NCI-H526 (cell line): ENCODE data around the gene MPL.

Source experiments
- DNase-seq, 2 experiments: peaks; one replicate each; lab custom pipeline; 2025; lab: John Stamatoyannopoulos, UW

MPL gene

GRCh38 chr1:43325381-43325780, 12.2 kb upstream of the MPL start:
- no peak for DNase-seq

GRCh38 chr1:43327549-43328292, 9.9 kb upstream of the MPL start:
- DNase-seq: no peak

- DNase-seq: no peak
Observed at GRCh38 chr1:43329995-43330751, 7.4 kb upstream of the MPL start.

GRCh38 chr1:43331688-43332087, 5.9 kb upstream of the MPL start:
- DNase-seq: no peak

GRCh38 chr1:43334453-43335205, 3.0 kb upstream of the MPL start:
- no peak for DNase-seq

DNA sequence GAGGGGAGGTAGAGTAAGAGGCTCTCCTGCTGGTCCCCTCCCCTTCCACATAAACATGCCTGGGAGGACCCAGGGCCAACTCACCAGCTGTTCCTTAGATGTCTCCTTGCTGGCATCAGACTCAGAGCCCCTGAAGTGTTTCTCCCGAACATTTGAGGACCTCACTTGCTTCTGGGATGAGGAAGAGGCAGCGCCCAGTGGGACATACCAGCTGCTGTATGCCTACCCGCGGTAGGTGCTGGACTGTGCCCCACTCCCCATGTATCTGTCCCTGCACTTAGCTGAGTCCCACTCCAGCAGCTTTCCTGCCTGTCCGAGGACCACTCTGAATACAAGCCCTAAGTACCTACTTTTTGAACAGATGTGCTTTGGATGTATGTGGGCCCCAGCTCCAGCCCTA, 383 bp downstream of the MPL start:
- no peak for DNase-seq

DNA sequence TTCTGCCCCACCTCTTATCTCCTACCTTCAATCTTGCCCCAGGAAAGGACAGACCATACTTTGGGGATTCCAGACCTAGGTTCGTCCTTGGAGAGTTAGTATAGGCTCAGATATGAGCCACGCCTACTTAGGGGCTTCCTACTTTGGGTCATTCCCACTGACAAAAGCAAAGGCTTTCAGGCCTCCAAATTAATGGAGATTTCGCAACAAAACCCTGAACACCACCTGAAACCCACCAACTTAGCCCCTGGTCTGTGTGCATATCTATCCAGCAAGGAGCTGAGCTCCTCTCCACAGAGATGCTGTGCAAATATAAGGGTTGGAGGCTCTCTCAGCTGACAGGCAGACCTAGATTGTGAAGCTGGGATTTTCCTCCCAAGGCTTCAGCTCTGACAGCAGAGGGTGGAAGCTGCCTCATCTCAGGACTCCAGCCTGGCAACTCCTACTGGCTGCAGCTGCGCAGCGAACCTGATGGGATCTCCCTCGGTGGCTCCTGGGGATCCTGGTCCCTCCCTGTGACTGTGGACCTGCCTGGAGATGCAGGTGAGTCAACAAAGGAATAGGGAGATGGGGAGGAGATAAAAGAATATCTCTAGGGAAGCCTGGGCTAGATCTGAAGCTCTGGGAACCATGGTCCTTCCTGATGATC, 2.1 kb downstream of the MPL start:
- peak; percentile 47 to 73 for DNase-seq

GRCh38 chr1:43340559-43340958, 2.9 kb downstream of the MPL start:
- peak; percentile 98 for DNase-seq

DNA sequence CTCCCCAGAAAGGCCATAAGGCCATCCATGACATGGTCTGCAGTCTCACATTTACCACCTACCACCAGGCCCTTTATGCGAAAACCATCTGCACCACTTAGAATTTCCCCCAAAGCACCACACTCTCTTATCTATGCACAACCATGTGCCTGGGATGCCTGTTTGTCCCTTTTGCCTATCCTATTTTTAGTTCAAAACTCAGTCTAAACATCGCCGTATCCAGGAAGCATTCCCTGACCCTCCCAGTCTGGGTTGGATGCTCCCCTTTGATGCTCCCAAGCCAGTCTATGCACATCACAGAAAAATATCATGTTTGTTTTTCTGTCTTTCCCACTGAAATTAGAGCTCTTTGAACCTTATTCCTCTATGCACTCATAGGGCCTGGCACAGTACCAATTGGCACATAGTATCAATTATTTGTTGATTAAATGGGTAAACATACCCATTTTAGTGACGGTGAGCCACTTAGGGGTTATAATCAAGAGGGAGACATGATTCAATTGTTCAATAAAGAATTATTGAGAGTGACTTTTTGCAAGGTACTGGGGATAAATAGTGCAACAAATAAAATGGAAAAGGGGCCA, 6.7 kb downstream of the MPL start:
- DNase-seq: no peak

DNA sequence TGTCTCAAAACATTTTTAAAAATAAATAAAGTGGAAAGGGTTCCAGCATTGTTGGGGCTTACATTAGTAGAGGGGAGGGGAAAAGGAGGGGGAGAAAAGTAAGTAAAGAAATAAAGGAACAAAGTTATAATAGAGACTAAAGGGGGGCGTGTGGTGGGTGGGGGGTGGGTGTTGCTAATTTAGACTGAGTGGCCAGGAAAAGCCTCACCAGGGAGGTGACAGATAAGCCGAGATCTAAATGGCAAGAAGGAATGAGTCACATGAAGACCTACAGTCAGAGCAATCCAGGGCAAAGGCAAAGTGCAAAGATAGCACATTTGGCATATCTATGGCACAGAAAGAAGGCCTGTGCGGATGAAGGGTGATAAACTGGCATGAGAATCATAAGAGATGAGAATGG, 7.5 kb downstream of the MPL start:
- DNase-seq: no peak

DNA sequence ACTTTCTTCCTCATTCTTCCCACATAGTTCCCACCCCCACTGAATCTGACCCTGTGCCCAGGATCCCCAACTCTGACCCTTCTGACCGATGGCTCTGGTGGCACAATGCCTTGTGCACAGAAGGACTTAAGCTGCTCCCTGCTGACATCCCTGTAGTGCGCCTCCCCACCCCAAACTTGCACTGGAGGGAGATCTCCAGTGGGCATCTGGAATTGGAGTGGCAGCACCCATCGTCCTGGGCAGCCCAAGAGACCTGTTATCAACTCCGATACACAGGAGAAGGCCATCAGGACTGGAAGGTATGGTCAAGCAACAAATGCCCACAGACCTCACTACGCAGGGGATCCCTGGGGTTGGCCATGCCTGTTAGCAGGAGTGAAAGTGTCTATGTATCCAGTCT, 9.0 kb downstream of the MPL start:
- no peak for DNase-seq

GRCh38 chr1:43348343-43348808, 10.8 kb downstream of the MPL start:
- peak in 1 of 2 experiments; percentile 82 for DNase-seq

- DNase-seq: peak; percentile 91 to 99
Observed at GRCh38 chr1:43348809-43349593, 11.4 kb downstream of the MPL start.

- no peak for DNase-seq
Observed at GRCh38 chr1:43349594-43350306, 12.1 kb downstream of the MPL start.

DNA sequence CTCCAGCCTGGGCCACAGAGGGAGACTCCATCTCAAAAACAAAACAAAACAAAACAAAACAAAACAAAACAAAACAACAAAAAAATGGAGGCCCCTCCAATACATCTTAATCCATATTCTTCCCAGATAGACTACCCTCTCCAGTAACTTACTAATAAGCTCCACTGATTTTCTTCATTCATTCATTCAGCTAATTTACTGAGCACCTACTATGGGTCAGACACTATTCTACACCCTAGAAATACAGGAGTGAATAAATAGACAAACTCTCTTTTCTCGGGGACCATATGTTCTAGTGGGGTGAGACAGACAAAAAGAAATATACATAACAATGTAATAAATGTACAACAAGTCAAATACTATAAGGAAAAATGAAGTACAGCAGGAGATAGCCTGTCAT, 13.4 kb downstream of the MPL start:
- no peak for DNase-seq

GRCh38 chr1:43351421-43352350, 14.1 kb downstream of the MPL start:
- DNase-seq: no peak

- no peak for DNase-seq
Observed at GRCh38 chr1:43352351-43352705, 14.7 kb downstream of the MPL start.

DNA sequence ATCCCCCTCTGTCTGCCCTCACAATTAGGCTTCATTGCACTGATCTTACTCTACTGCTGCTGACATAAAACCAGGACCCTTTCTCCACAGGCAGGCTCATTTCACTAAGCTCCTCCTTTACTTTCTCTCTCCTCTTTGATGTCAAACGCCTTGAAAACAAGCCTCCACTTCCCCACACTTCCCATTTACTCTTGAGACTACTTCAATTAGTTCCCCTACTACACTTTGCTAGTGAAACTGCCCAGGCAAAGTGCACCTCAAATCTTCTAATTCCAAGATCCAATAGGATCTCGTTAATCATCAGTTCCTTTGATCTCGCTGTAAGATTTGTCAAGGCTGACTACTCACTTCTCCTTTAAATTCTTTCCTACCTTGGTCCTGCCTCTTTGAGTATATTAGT, 15.3 kb downstream of the MPL start:
- no peak for DNase-seq

GRCh38 chr1:43354471-43354870, 16.9 kb downstream of the MPL start:
- DNase-seq: no peak
